HepG2 (cell line): Measurements from ENCODE around the gene BCAS3. TPM values are rescaled to one million over a fixed set of nuclear protein-coding genes. Genes with fewer than 3 reads are reported as not detected.

Source experiments
- ATAC-seq: fragments of 200-7000 bp; cut with Tn5 transposase; 3 replicates; pipeline ENCODE4 v1.9.1; 2020; ENCODE audit warnings: mild to moderate bottlenecking, moderate library complexity
- BruUV-seq: library from RNA; stranded (reverse); fragments of 400-500 nt; replicated peaks from 2 replicates; lab custom pipeline; 2021; lab: Mats Ljungman, UMichigan
- CTCF ChIA-PET: fragments of 300-600 bp; formaldehyde crosslinking; extraction: SDS; loops from one replicate; lab custom pipeline; 2021; ENCODE audit warnings: low total read pairs, inconsistent platforms, low intra/inter-chr PET ratio; lab: Yijun Ruan, JAX
- POLR2A ChIA-PET: fragments of 350-600 bp; sonication (Branson Sonifier 250); formaldehyde crosslinking; loops from one replicate; lab custom pipeline; 2020; ENCODE audit warnings: antibody characterized with exemption, inconsistent platforms; lab: Yijun Ruan, JAX
- DNase-seq: peaks from one replicate; pipeline ENCODE4 v3.0.0-alpha.2; 2015; ENCODE audit warnings: low spot score
- FAIRE-seq: peaks from 3 replicates; lab custom pipeline; 2011; peaks lifted over from hg19 to GRCh38; lab: Jason Lieb, UNC
- H2AFZ ChIP-seq: one replicate; pipeline ENCODE4 v1.6.1; 2011; ENCODE audit warnings: low read length, inconsistent platforms
- H3K27ac ChIP-seq: fragments of 300-600 bp; 3 replicates; pipeline ENCODE4 v1.8.0; 2011; ENCODE audit warnings: mixed run types, mild to moderate bottlenecking, mixed read lengths, low read length, inconsistent platforms; ENCODE audit not compliant: insufficient read depth; ENCODE audit errors: extremely low read length
- H3K27me3 ChIP-seq, 2 experiments: fragments of 200-600 bp in 1 of 2; 2 replicates in 1 of 2; 3 replicates in 1 of 2; pipeline versions ENCODE4 v1.6.0 to v1.8.0; 2011; ENCODE audit warnings: low read length in 2 of 2, mild to moderate bottlenecking in 2 of 2, moderate library complexity in 2 of 2, inconsistent platforms in 1 of 2; ENCODE audit not compliant: insufficient read depth in 2 of 2, control insufficient read depth in 1 of 2
- H3K36me3 ChIP-seq, 2 experiments: fragments of 200-600 bp in 1 of 2; replicated peaks in 1 of 2; 2 replicates in 1 of 2; 3 replicates in 1 of 2; pipeline versions ENCODE4 v1.5.1 to v1.8.0; 2011; ENCODE audit warnings: low read length in 2 of 2, inconsistent platforms in 1 of 2; ENCODE audit not compliant: insufficient read depth in 2 of 2, control insufficient read depth in 1 of 2
- H3K4me1 ChIP-seq: 2 replicates; pipeline ENCODE4 v1.5.1; 2012; ENCODE audit warnings: low read length, inconsistent platforms; ENCODE audit not compliant: insufficient read depth
- H3K4me2 ChIP-seq: 2 replicates; pipeline ENCODE4 v1.6.0; 2011; ENCODE audit warnings: low read depth, low read length, inconsistent platforms
- H3K4me3 ChIP-seq, 3 experiments: fragments of 200-600 bp in 1 of 3; sonication (generic), shearing (Covaris generic) in 1 of 3; replicated peaks in 1 of 3; 2 replicates each; pipeline ENCODE4 v1.5.1; 2011 to 2016; ENCODE audit warnings: low read length in 3 of 3, inconsistent platforms in 2 of 3, low read depth in 2 of 3, mild to moderate bottlenecking in 2 of 3, control low read depth in 1 of 3, mixed read lengths in 1 of 3; ENCODE audit not compliant: insufficient read depth in 1 of 3
- H3K79me2 ChIP-seq: one replicate; pipeline ENCODE4 v1.6.1; 2011; ENCODE audit warnings: low read length, inconsistent platforms; ENCODE audit not compliant: insufficient read depth
- H3K9ac ChIP-seq: 2 replicates; pipeline ENCODE4 v1.6.0; 2011; ENCODE audit warnings: mild to moderate bottlenecking, low read depth, low read length, inconsistent platforms; ENCODE audit not compliant: insufficient read depth
- H3K9me3 ChIP-seq: 2 replicates; pipeline ENCODE4 v1.5.1; 2012; ENCODE audit warnings: mild to moderate bottlenecking, low read length
- H4K20me1 ChIP-seq: 2 replicates; pipeline ENCODE4 v1.6.0; 2011; ENCODE audit warnings: inconsistent platforms, mild to moderate bottlenecking, low read length, moderate library complexity; ENCODE audit not compliant: insufficient read depth
- ARID5B ChIP-seq: IDR thresholded peaks from 2 replicates; pipeline ENCODE4 v1.4.0; 2020; ENCODE audit warnings: mild to moderate bottlenecking, missing genetic modification reagents
- FOXK2 ChIP-seq: fragments of 450-650 bp; IDR thresholded peaks from 2 replicates; pipeline ENCODE4 v1.6.1; 2016
- GPN1 ChIP-seq: sonication (generic); formaldehyde crosslinking; IDR thresholded peaks from 2 replicates; pipeline ENCODE4 v1.5.1; 2020; ENCODE audit warnings: missing genetic modification reagents, borderline replicate concordance
- MEIS2 ChIP-seq: sonication (generic); formaldehyde crosslinking; IDR thresholded peaks from 2 replicates; pipeline ENCODE4 v1.9.0; 2021; ENCODE audit warnings: mild to moderate bottlenecking, missing genetic modification reagents
- SMARCE1 ChIP-seq: fragments of 450-650 bp; IDR thresholded peaks from 2 replicates; pipeline ENCODE4 v1.6.1; 2017; ENCODE audit warnings: borderline replicate concordance
- ZNF776 ChIP-seq: sonication (generic); formaldehyde crosslinking; IDR thresholded peaks from 2 replicates; pipeline ENCODE4 v1.4.0; 2020; ENCODE audit warnings: mild to moderate bottlenecking, missing genetic modification reagents
- ZNF879 ChIP-seq: sonication (generic); formaldehyde crosslinking; IDR thresholded peaks from 2 replicates; pipeline ENCODE4 v1.8.1; 2023; ENCODE audit warnings: missing genetic modification reagents
- WGBS: methylation state at CpG from one replicate; pipeline ENCODE4 v1.1.6; 2017; ENCODE audit warnings: low lambda C conversion rate; 5-methylcytosine and 5-hydroxymethylcytosine counted together
- in situ Hi-C: cut with HindIII; loops from 2 replicates; pipeline ENCODE4 v1.10.0; 2017; ENCODE audit warnings: low pct_unique_long_range_greater_than_20kb; ENCODE audit not compliant: extremely low pct_ligation_motif_present
- intact Hi-C: fragments of 100-400 bp; cut with micrococcal nuclease; formaldehyde crosslinking; loops from one replicate; pipeline ENCODE4 v1.10.0; 2022; ENCODE audit not compliant: unreplicated experiment
- polyA plus RNA-seq, 8 experiments: library from polyadenylated mRNA; depleted of rRNA in 3 of 8; stranded (reverse) in 7 of 8; unstranded in 1 of 8; fragments of >200 nt; fragmentation: Illumina TruSeq in 4 of 8; extraction: Trizol in 4 of 8; gene quantifications; 2 replicates each; pipeline versions ENCODE4 v1.2.1 to v1.2.3, GENCODE V29; 2011 to 2016; ENCODE audit warnings: low read depth in 4 of 8, missing spikeins in 1 of 8, mixed read lengths in 1 of 8; ENCODE audit not compliant: insufficient read depth in 1 of 8
- total RNA-seq, 5 experiments: library from RNA; depleted of rRNA; stranded (reverse); fragments of >200 nt; fragmentation: Illumina TruSeq; extraction: Trizol; gene quantifications; 2 replicates each; pipeline ENCODE4 v1.2.3, GENCODE V29; 2016; ENCODE audit warnings: low read depth in 1 of 5
- TF ChIP-seq, protein P1 (sequence below): sonication (generic); formaldehyde crosslinking; IDR thresholded peaks from 2 replicates; pipeline ENCODE4 v1.4.0; 2020; ENCODE audit warnings: missing genetic modification reagents
- TF ChIP-seq, protein P2 (sequence below): sonication (generic); formaldehyde crosslinking; IDR thresholded peaks from 2 replicates; pipeline ENCODE4 v1.4.0; 2020; ENCODE audit warnings: missing genetic modification reagents, mild to moderate bottlenecking, borderline replicate concordance
- TF ChIP-seq, protein P3 (sequence below): sonication (generic); formaldehyde crosslinking; IDR thresholded peaks from 2 replicates; pipeline ENCODE4 v1.4.0; 2020; ENCODE audit warnings: mild to moderate bottlenecking, missing genetic modification reagents
- TF ChIP-seq, protein P4 (sequence below): sonication (generic); formaldehyde crosslinking; IDR thresholded peaks from 2 replicates; pipeline ENCODE4 v1.5.0; 2020; ENCODE audit warnings: missing genetic modification reagents

BCAS3 gene
- total and polyA plus RNA-seq, 2 of the 13 experiments (the other 11 are each of a cell fraction or from before 2014, with no cell fraction given), result 10.7 to 11.2 TPM

- Histone ChIP-seq H3K4me3 (no peak overlapping the region), H3K36me3 (no peaks in the 10 kb centered on the region), H3K27ac (no peak overlapping the region), H3K27me3 (no peaks in the 10 kb centered on the region), H2AFZ (no peak overlapping the region), H4K20me1 (no peaks in the 10 kb centered on the region), H3K9me3 (no peaks in the 10 kb centered on the region), H3K4me1 (peaks cover 9% of the 10 kb centered on the region), H3K4me2 (no peak overlapping the region), H3K79me2 (no peaks in the 10 kb centered on the region), H3K9ac (no peak overlapping the region)
- TF ChIP-seq GPN1 (CRISPR knock-in tag), result no peak
- TF ChIP-seq SMARCE1, result no peak
- TF ChIP-seq MEIS2 (CRISPR knock-in tag), result no peak
- TF ChIP-seq ARID5B (CRISPR knock-in tag), result no peak
- TF ChIP-seq FOXK2, result no peak
- TF ChIP-seq, protein P1, sequence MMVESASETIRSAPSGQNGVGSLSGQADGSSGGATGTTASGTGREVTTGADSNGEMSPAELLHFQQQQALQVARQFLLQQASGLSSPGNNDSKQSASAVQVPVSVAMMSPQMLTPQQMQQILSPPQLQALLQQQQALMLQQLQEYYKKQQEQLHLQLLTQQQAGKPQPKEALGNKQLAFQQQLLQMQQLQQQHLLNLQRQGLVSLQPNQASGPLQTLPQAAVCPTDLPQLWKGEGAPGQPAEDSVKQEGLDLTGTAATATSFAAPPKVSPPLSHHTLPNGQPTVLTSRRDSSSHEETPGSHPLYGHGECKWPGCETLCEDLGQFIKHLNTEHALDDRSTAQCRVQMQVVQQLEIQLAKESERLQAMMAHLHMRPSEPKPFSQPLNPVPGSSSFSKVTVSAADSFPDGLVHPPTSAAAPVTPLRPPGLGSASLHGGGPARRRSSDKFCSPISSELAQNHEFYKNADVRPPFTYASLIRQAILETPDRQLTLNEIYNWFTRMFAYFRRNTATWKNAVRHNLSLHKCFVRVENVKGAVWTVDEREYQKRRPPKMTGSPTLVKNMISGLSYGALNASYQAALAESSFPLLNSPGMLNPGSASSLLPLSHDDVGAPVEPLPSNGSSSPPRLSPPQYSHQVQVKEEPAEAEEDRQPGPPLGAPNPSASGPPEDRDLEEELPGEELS (CRISPR knock-in tag), result no peak
- TF ChIP-seq, protein P2, sequence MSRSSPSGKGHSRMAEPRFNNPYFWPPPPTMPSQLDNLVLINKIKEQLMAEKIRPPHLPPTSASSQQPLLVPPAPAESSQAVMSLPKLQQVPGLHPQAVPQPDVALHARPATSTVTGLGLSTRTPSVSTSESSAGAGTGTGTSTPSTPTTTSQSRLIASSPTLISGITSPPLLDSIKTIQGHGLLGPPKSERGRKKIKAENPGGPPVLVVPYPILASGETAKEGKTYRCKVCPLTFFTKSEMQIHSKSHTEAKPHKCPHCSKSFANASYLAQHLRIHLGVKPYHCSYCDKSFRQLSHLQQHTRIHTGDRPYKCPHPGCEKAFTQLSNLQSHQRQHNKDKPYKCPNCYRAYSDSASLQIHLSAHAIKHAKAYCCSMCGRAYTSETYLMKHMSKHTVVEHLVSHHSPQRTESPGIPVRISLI (CRISPR knock-in tag), result no peak
- no peak for TF ChIP-seq ZNF776
- TF ChIP-seq, protein P3, sequence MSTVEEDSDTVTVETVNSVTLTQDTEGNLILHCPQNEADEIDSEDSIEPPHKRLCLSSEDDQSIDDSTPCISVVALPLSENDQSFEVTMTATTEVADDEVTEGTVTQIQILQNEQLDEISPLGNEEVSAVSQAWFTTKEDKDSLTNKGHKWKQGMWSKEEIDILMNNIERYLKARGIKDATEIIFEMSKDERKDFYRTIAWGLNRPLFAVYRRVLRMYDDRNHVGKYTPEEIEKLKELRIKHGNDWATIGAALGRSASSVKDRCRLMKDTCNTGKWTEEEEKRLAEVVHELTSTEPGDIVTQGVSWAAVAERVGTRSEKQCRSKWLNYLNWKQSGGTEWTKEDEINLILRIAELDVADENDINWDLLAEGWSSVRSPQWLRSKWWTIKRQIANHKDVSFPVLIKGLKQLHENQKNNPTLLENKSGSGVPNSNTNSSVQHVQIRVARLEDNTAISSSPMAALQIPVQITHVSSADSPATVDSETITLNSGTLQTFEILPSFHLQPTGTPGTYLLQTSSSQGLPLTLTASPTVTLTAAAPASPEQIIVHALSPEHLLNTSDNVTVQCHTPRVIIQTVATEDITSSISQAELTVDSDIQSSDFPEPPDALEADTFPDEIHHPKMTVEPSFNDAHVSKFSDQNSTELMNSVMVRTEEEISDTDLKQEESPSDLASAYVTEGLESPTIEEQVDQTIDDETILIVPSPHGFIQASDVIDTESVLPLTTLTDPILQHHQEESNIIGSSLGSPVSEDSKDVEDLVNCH, result no peak
- TF ChIP-seq, protein P4, sequence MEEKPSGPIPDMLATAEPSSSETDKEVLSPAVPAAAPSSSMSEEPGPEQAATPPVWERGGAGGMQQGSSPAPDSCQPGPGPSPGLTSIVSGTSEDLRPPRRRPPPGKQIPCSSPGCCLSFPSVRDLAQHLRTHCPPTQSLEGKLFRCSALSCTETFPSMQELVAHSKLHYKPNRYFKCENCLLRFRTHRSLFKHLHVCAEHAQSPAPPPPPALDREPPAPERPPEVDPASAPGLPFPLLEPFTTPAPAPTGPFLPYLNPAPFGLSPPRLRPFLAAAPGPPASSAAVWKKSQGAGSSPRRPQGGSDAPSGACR (CRISPR knock-in tag), result no peak
- no peak for TF ChIP-seq ZNF879 (CRISPR knock-in tag)
- ChIA-PET POLR2A (no interaction called here), CTCF (no interaction called here)
- intact Hi-C loops, result no loop called here
- in situ Hi-C loops, result no loop called here
- no peak for DNase-seq
- BruUV-seq, result no TSS peak
- ATAC-seq, result no peak
- no peak for FAIRE-seq
- 96% methylated on average over 9 of the region's 9 CpGs for WGBS
Measured at GRCh38 chr17:60717814-60718213, 40.2 kb downstream of the BCAS3 start.
